ENCODE measurements around the gene CHD8.
"Not testable (repeated sequence)": the region's sequence is repeated elsewhere in the genome, so short reads cannot be mapped to it uniquely, and the experiment has no call there.

Gene CHD8, protein sequence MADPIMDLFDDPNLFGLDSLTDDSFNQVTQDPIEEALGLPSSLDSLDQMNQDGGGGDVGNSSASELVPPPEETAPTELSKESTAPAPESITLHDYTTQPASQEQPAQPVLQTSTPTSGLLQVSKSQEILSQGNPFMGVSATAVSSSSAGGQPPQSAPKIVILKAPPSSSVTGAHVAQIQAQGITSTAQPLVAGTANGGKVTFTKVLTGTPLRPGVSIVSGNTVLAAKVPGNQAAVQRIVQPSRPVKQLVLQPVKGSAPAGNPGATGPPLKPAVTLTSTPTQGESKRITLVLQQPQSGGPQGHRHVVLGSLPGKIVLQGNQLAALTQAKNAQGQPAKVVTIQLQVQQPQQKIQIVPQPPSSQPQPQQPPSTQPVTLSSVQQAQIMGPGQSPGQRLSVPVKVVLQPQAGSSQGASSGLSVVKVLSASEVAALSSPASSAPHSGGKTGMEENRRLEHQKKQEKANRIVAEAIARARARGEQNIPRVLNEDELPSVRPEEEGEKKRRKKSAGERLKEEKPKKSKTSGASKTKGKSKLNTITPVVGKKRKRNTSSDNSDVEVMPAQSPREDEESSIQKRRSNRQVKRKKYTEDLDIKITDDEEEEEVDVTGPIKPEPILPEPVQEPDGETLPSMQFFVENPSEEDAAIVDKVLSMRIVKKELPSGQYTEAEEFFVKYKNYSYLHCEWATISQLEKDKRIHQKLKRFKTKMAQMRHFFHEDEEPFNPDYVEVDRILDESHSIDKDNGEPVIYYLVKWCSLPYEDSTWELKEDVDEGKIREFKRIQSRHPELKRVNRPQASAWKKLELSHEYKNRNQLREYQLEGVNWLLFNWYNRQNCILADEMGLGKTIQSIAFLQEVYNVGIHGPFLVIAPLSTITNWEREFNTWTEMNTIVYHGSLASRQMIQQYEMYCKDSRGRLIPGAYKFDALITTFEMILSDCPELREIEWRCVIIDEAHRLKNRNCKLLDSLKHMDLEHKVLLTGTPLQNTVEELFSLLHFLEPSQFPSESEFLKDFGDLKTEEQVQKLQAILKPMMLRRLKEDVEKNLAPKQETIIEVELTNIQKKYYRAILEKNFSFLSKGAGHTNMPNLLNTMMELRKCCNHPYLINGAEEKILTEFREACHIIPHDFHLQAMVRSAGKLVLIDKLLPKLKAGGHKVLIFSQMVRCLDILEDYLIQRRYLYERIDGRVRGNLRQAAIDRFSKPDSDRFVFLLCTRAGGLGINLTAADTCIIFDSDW (N-terminal part only)

GRCh38 chr14:21455912-21456667, at the start of gene CHD8:
CHD8 (minus strand) TSS chr14:21456123; CDS start chr14:21431643, 24,480 bp downstream.
- peak; percentile 88 to 100 (median 99) for DNase-seq

DNA sequence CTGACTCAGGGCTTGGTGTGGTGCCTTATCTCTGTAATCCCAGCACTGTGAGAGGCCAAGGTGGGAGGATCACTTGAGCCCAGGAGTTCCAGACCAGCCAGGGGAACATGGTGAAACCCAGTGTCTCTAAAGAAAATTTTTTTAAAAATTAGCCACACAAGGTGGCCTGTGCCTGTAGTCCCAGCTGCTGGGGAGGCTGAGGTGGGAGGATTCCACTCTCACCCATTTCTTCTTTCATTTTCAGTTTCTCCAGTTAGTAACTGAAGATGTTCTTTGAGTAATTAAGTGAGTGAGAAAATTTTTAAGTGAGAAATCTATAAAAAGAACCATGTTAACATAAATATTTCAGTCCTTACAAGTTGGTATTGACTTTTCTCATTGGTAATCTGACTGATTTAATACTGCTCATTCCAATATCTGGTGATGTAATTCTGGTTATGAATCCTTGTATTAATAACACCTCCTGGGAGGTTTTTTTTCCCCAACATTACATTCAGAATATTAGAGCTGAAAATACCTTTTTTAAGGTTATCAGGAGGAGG, 49.2 kb upstream of the CHD8 start:
- DNase-seq: no peak

- DNase-seq: no peak
These were observed 47.5 kb upstream of the CHD8 start for GRCh38 chr14:21503376-21503775.

- no peak for DNase-seq
These were observed 45.6 kb upstream of the CHD8 start for GRCh38 chr14:21501568-21501967.

DNA sequence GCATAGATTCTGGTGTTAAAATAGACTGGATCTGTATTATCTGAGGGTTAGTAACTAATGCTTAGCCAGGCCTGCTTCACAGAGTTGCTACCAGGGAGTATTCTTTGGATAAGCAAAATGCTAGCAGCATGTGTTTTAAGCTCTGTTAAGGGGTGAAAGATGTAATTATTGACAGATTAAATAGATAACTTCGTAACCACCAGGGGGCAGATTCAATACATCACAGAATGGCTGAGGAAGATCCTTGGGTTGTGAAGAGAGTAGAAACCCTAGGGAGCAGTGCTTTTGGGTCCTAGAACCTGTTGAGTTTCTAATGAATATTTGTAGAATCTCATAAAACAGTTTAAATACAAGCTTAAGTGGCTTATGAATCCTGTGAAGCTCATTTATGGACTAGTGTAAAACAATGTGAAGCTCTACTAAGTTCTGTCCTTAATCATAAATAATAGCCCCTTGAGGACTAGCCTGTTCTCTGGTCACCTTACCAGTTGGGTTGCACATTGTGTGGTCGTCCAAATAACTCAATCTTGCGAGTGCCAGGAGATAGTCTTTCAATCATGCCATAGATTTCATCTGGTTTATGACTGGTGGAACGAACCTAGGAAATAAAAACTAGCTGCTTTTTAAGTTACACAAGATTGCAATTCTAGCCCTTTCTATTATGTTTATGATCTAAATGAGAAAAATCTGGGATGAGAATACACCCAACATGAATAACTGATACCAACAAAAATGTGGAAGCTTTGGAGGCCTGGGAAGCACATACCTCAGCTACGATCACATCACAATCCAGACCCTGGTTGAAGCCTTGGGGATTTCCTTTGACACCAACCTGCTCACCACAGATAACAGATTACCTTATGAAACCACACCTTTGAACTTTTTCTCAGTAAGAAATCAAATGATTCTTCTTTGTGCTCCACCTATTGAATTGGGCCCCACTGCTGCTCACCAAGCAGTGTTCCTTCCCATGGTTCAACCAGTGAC, 42.9 kb upstream of the CHD8 start:
- DNase-seq: peak in 3 of 58 donors; percentile 11 to 35 (median 25)

DNA sequence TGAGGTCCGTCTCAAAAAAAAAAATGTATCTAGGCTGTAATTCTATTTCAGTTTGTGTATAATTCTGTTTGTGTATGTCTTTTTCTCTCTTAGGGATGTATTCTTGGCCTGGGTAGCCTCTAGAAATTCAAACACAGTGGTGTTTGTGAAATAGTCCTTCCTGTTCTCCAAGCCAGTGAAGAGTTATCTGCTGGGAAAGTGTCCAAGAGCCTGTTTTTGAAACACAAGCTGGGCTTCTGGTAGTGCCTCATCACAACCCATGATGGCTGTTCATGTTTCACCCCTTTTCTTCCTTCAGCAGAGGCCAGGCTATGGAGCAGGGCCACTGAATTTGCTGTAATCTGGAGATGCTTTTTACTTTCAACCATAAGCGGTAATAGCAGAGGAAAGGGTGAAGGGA, 40.5 kb upstream of the CHD8 start:
- no peak for DNase-seq

DNA sequence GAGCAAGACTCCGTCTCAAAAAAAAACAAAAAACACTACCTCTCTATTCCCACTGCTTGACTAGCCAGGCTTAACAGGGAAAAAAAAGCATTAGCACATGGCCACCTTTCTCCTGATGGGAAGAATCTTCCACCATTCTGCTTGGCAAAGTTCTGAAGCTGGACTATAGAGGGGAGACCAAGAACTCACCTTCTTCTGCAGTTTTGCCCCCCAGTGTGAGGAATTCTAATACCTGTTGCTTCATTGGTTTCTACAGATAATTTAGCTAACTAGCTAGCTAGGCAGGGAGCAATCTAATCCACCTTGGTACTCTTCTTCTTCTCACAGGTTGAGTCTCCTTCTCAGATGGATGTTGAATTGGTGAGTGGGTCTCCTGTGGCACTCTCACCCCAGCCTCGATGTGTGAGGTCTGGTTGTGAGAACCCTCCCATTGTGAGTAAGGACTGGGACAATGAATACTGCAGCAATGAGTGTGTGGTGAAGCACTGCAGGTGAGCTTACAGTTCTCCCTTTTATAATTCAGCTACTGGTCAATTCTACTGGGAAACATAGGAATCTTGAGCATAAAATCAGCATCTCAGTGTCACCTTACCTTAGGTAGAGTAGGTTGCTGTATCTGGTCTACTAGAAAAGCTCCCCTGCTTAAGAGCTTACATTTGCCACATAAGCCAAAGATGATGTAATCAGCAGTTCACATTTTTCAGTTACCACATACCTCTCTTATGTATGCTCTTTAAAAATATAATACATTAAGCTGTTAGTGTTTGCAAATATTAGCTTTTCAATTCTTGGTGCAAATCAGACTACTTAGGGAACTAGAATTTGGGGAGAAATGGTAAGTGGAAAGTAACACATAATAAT, 39.2 kb upstream of the CHD8 start:
- DNase-seq: no peak

- DNase-seq: no peak
These were observed 30.7 kb upstream of the CHD8 start for GRCh38 chr14:21486640-21487087.

- peak; percentile 76 to 99 (median 97) for DNase-seq
These were observed 21.2 kb upstream of the CHD8 start, which contains the start of the genes RAB2B and TOX4 for GRCh38 chr14:21476925-21477681. RAB2B (minus strand) TSS chr14:21476959; CDS start chr14:21476872, 87 bp downstream. TOX4 (plus strand) TSS chr14:21477195; CDS start chr14:21477279, 84 bp downstream.

DNA sequence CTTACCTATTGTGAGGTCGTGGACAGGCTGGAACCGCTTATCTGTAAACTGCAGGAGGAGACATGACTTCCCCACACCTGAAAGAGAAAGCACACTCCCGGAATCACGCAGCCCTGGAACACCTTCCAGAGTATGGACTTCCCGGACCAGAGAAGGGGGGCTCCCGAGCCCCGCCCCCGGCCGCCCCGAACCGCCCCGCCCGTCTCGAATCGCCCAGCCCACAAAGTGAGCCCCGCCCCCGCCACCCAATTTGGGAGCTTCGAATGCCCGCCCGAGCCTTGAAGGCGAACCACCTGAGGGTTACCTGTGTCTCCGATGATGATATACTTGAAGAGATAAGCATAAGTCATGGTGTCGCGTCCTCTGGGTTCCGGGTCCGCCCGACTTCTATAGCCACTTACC, 20.6 kb upstream of the CHD8 start:
- DNase-seq: peak in 34 of 58 donors; percentile 56 to 93 (median 82)

- DNase-seq: no peak
These were observed 20.0 kb upstream of the CHD8 start for GRCh38 chr14:21475767-21476522.

GRCh38 chr14:21467616-21468015, 11.7 kb upstream of the CHD8 start:
- peak in 1 of 58 donors; percentile 10 for DNase-seq

DNA sequence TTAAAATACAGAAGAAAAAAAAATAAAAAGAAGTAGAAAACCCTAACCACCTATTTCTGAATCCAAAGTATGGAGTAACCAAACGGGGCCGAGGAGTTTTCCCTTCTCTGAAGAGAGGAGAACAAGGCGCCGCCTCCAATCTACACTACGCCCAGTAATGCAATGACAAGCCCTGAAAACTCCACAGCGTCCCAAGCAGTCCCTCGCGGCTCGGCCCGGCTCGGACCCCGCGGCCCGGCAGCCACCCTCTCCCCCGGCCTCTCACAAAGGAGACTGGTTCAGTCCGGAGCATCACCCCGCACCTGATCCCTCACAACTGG, 371 bp downstream of the CHD8 start:
- no peak for DNase-seq

- no peak for DNase-seq
These were observed 929 bp downstream of the CHD8 start for GRCh38 chr14:21454843-21455544.

GRCh38 chr14:21449899-21450216, 6.1 kb downstream of the CHD8 start:
- DNase-seq: no peak

GRCh38 chr14:21442657-21443056, 13.3 kb downstream of the CHD8 start:
- DNase-seq: not testable (repeated sequence)
